GM12875 (cell line): ENCODE measurements around the gene PNMA8B.

Experiments used
- H3K4me3 ChIP-seq: one replicate; pipeline ENCODE4 v1.5.1; 2011; ENCODE audit warnings: low read depth, low read length, control low read depth
- TF ChIP-seq, protein P1 (sequence below): IDR thresholded peaks from 2 replicates; pipeline ENCODE4 v1.5.1; 2011; ENCODE audit warnings: low read depth, mild to moderate bottlenecking, control low read depth, inconsistent platforms, low read length, moderate library complexity, borderline replicate concordance; ENCODE audit not compliant: insufficient read depth

PNMA8B gene

DNA sequence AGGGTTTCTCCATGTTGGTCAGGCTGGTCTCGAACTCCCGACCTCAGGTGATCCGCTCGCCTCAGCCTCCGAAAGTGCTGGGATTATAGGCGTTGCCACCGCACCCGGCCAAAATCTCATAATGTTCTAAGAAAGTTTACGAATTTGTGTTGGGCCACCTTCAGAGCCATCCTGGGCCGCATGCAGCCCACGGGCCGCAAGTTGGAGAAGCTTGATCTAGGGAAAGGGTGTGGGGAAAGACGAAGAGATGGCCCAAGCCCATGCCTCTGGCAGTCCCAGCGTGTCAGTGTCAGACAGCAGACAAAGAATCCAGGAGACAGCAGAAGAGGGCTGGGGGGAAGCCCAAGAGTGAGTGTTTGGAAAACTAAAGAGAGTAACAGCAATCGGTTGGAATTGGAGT lies 49.6 kb downstream of the PNMA8B start:
- no peak overlapping the region for H3K4me3 ChIP-seq
- TF ChIP-seq, protein P1, sequence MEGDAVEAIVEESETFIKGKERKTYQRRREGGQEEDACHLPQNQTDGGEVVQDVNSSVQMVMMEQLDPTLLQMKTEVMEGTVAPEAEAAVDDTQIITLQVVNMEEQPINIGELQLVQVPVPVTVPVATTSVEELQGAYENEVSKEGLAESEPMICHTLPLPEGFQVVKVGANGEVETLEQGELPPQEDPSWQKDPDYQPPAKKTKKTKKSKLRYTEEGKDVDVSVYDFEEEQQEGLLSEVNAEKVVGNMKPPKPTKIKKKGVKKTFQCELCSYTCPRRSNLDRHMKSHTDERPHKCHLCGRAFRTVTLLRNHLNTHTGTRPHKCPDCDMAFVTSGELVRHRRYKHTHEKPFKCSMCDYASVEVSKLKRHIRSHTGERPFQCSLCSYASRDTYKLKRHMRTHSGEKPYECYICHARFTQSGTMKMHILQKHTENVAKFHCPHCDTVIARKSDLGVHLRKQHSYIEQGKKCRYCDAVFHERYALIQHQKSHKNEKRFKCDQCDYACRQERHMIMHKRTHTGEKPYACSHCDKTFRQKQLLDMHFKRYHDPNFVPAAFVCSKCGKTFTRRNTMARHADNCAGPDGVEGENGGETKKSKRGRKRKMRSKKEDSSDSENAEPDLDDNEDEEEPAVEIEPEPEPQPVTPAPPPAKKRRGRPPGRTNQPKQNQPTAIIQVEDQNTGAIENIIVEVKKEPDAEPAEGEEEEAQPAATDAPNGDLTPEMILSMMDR: no peak

DNA sequence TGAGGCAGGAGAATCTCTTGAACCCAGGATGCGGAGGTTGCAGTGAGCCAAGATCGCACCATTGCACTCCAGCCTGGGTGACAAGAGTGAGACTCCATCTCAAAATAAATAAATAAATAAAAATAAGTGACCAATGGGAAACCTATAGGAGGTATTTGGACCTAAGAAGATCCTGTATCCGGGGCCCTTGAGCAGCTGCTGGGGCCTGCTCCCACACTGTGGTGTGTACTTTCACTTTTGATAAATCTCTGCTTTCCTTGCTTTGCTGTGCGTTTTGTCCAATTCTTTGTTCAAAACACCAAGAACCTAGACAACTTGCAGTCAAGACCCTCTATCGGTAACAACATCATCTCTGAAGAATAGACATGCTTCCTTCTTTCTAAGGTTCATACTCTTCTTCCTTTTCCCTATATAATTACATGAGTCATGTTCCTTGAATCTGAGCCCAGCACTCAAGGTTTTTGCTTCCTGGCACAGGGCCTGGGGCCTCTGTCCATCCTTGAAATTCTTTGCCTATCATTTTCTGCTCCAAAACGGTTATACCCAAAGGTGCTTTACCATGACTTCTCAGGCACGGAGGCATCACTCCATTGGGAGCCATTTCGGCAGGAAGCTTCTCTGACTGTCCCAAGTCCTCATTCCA lies 52.7 kb downstream of the PNMA8B start:
- no peak overlapping the region for H3K4me3 ChIP-seq
- TF ChIP-seq, protein P1: no peak

DNA sequence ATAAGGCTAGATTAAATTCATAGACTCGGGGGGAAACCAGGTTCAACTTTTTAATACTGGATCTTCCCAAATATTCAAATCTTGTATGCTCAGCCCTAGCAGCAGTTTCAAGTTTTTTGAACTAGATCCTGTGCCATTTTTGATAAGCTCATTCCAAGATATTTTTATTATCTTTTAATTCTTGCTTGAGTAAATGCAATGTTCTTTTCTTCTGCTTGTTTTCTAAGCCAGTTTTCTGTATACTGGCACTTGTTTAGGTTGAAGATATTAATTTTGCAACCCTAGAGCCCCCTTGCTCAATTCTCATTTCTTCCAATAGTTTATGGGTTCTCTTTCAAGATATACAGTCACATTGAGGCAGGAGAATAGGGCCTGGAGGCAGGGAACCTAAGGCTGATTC lies 53.8 kb downstream of the PNMA8B start:
- H3K4me3 ChIP-seq: no peak overlapping the region
- TF ChIP-seq, protein P1: no peak
